ENCODE results near the gene MSMP. TPM values are rescaled to one million over a fixed set of nuclear protein-coding genes. Genes with fewer than 3 reads are reported as not detected.

The MSMP gene
- total RNA-seq, 1 donor from 2014 or later: not detected

DNA sequence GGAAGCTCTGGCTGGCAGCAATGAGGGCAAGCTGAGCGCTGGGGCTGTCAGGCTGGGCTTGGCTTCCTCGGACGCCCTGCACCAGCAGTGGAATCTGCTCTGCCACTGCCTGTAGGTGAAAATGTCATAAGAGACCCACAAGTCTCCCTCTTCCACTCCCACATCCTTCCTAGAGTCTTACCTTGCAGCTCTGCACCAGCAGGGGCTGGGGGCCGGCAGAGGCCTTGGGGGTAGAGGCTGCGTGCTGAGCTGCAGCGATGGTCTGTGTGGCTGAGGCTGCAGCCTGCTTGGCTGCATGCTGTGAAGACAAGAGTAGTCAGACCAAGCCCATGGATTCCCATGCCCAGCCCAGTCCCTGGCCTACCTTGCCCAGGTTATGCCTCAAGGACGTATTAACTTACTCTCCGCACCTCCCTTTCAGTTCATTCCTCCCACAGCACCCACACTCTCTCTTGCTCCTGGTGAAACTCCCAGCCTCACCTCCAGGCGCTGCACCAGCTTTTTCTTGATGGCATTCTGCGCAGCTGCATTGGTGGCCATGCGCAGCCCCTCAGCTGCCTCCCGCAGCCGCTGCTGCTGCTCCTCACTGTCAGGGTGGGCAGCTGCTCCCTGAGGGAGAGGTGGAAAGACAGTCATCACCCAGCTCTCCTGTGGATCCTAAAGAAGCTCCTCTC, 39.4 kb downstream of the MSMP start:
- no peak for DNase-seq (ENCODE audit: low read depth)
- H3K36me3 ChIP-seq (ENCODE audit: control insufficient read depth, insufficient read depth, low read length): peaks cover 15% of the 10 kb centered on the region
- H3K27me3 ChIP-seq (ENCODE audit: control insufficient read depth, insufficient read depth, low read length): no peaks in the 10 kb centered on the region
- H3K4me3 ChIP-seq (ENCODE audit: low read depth, low read length): no peak overlapping the region
- TF ChIP-seq CTCF (IDR thresholded peaks at IDR 0.05; ENCODE audit: insufficient read depth, low read length, poor library complexity, severe bottlenecking): no peak

DNA sequence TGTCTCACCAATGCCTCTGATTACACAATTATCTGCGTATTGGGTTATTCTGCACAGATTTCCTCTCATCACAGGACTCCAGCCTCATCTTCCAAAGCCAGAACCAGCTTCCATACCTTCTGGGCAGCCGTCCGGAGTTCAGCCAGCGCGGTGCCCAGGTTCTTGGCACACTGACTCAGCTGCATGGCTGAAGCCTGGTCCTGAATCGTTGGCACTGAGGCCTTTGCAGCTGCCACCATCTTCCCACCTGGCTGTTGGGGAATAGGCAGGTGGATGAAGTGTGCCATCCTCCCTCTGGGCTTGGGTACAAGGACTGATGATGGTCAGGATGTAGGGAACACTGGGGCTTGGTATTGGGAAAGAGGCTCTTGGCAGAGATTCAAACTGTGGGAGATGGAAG, 40.0 kb downstream of the MSMP start:
- H3K36me3 ChIP-seq (ENCODE audit: control insufficient read depth, insufficient read depth, low read length): peaks cover 13% of the 10 kb centered on the region
- DNase-seq (ENCODE audit: low read depth): no peak
- no peak for TF ChIP-seq CTCF (IDR thresholded peaks at IDR 0.05; ENCODE audit: insufficient read depth, low read length, poor library complexity, severe bottlenecking)
- no peak overlapping the region for H3K4me3 ChIP-seq (ENCODE audit: low read depth, low read length)
- no peaks in the 10 kb centered on the region for H3K27me3 ChIP-seq (ENCODE audit: control insufficient read depth, insufficient read depth, low read length)

DNA sequence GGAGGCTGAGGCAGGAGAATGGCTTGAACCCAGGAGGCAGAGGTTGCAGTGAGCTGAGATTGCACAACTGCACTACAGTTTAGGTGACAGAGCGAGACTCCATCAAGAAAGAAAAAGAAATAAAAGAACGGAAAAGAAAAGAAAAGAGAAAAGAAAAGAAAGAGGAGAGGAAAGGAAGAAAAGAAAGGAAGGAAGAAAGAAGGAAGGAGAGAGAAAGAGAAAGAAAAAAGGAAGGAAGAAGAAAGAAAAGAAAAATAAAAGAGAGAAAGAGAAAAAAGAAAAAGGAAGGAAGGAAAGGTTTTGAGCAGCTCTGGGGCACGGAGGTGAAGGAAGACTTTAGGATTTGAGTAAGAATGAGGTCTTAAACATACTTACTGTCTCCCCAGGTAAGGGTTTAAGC, 40.5 kb downstream of the MSMP start:
- Histone ChIP-seq H3K4me3 (ENCODE audit: low read depth, low read length) (no peak overlapping the region), H3K27me3 (ENCODE audit: control insufficient read depth, insufficient read depth, low read length) (no peaks in the 10 kb centered on the region), H3K36me3 (ENCODE audit: control insufficient read depth, insufficient read depth, low read length) (peaks cover 11% of the 10 kb centered on the region)
- DNase-seq (ENCODE audit: low read depth): no peak
- TF ChIP-seq CTCF (IDR thresholded peaks at IDR 0.05; ENCODE audit: insufficient read depth, low read length, poor library complexity, severe bottlenecking): no peak

DNA sequence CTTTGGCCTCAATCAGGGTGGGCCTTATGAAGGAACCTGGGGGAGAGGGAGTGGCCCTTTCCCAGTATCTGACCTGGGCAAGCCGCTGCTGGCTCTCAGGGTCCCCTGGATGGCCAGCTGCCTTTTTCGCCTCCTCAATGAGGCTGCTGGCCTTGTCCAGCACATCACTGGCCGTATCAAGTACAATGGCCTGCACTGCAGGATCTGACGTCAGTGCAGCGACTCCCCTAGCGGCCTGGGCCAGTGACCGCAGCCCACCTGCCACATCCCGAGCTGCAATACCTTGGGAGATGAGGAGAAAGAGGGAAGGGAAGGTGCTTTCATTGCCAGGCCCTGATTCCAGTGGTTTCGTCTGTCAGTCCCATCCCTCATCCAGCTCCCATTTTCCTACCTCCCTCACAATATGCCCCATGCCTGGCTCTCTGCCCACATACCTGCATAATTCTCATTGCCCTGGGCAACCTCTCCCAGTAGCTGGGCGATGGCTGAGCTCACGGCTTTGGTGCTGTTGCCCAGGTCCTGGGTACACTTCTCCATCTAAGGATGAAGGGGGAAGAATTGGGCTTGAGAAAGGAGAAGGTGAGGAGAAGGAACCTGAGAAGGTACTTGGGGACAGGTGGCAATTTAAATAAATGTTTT, 41.2 kb downstream of the MSMP start:
- Histone ChIP-seq H3K27me3 (ENCODE audit: control insufficient read depth, insufficient read depth, low read length) (no peaks in the 10 kb centered on the region), H3K4me3 (ENCODE audit: low read depth, low read length) (no peak overlapping the region), H3K36me3 (ENCODE audit: control insufficient read depth, insufficient read depth, low read length) (peaks cover 13% of the 10 kb centered on the region)
- DNase-seq (ENCODE audit: low read depth): no peak
- no peak for TF ChIP-seq CTCF (IDR thresholded peaks at IDR 0.05; ENCODE audit: insufficient read depth, low read length, poor library complexity, severe bottlenecking)

- no peak for TF ChIP-seq CTCF (IDR thresholded peaks at IDR 0.05; ENCODE audit: insufficient read depth, low read length, poor library complexity, severe bottlenecking)
- Histone ChIP-seq H3K4me3 (ENCODE audit: low read depth, low read length) (no peak overlapping the region), H3K27me3 (ENCODE audit: control insufficient read depth, insufficient read depth, low read length) (no peaks in the 10 kb centered on the region), H3K36me3 (ENCODE audit: control insufficient read depth, insufficient read depth, low read length) (peaks cover 13% of the 10 kb centered on the region)
- no peak for DNase-seq (ENCODE audit: low read depth)
Observed at GRCh38 chr9:35711501-35712428, 42.3 kb downstream of the MSMP start.
